ENCODE measurements around the gene C12orf43.
A peak's percentile ranks its signal among the peaks of the same experiment; 100 is the strongest.
"Not testable (repeated sequence)": the region's sequence is repeated elsewhere in the genome, so short reads cannot be mapped to it uniquely, and the experiment has no call there.

The C12orf43 gene
- total RNA-seq = 19.0 to 23.8 (median 19.5) reads per million in 3 donors

DNA sequence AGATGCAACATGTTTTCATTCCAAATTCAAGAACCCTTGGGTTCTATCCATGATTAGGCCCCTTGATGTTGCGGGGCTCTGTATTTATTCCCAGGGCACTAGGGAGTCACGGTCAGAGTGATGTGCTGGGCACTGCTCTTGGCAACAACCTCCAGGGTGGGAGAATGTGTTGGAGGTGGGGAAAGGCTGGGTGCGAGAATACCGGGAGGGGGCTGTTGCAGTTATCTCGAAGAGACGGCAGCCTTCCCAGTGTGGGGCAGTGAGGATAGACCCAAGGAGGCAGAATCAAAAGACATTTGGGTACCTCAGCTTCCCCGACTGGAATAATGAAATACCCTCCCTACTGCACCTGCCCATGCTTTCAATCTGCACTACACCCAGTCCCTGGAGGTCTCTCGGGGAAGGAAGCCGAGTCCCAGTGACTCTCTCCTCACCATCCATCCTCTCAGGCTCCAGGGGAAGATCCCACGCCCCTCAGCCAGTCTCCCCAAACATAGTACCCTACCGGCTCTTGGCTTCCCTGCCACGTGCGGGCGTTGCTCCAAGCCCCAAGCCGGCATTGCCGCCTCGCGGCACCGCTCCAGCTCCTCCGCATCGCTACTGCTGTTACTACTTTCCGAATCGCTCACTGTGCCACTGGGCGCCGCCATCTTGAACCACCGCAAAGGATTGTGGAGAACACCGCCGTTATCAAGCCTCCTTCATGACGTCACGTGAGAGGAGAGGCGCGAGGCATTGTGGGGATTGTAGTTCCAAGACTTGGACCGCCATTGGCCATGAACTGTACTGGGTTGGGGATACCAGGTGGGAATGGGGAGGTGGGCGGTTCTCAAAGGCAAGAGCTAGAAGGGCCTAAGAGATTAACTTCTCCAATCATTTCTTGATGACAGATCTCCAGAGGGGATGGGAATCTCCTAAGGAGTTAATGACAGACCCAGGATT is at the start of gene C12orf43:
Gene C12orf43 (minus strand): TSS at position 663 of the 942 bp plus-strand sequence. CDS start 13 bp downstream, at position 650.
- Histone ChIP-seq H3K27me3 (replicated peaks; ENCODE audit: control insufficient read depth, insufficient read depth, low read length, poor library complexity, severe bottlenecking) (no peaks in the 10 kb centered on the region), H3K4me1 (ENCODE audit: control insufficient read depth, insufficient read depth, low read length, poor library complexity, severe bottlenecking) (peaks cover 7% of the 10 kb centered on the region), H3K27ac (ENCODE audit: insufficient read depth, low read length, poor library complexity, severe bottlenecking) (peak within 1 kb of the TSS; percentile 76), H3K9me3 (ENCODE audit: control insufficient read depth, low read length) (no peaks in the 10 kb centered on the region), H3K4me3 (ENCODE audit: insufficient read depth, low read depth, low read length, poor library complexity, severe bottlenecking) (peak within 1 kb of the TSS; percentile 83), H3K36me3 (ENCODE audit: control insufficient read depth, insufficient read depth, low read length) (peaks cover 17% of the 10 kb centered on the region)
- DNase-seq = peak; percentile 81 to 88 (median 83)

- Histone ChIP-seq H3K27ac (ENCODE audit: insufficient read depth, low read length, poor library complexity, severe bottlenecking) (no peak overlapping the region), H3K4me1 (ENCODE audit: control insufficient read depth, insufficient read depth, low read length, poor library complexity, severe bottlenecking) (peaks cover 3% of the 10 kb centered on the region), H3K27me3 (replicated peaks; ENCODE audit: control insufficient read depth, insufficient read depth, low read length, poor library complexity, severe bottlenecking) (no peaks in the 10 kb centered on the region), H3K9me3 (ENCODE audit: control insufficient read depth, low read length) (no peaks in the 10 kb centered on the region), H3K36me3 (ENCODE audit: control insufficient read depth, insufficient read depth, low read length) (no peaks in the 10 kb centered on the region), H3K4me3 (ENCODE audit: insufficient read depth, low read depth, low read length, poor library complexity, severe bottlenecking) (no peak overlapping the region)
- DNase-seq = no peak
Observed at GRCh38 chr12:121065345-121065744, 49.1 kb upstream of the C12orf43 start.

- not testable (repeated sequence) for H3K36me3 ChIP-seq (ENCODE audit: control insufficient read depth, insufficient read depth, low read length); H3K9me3 ChIP-seq (ENCODE audit: control insufficient read depth, low read length); H3K4me3 ChIP-seq (ENCODE audit: insufficient read depth, low read depth, low read length, poor library complexity, severe bottlenecking); H3K27me3 ChIP-seq (replicated peaks; ENCODE audit: control insufficient read depth, insufficient read depth, low read length, poor library complexity, severe bottlenecking); H3K4me1 ChIP-seq (ENCODE audit: control insufficient read depth, insufficient read depth, low read length, poor library complexity, severe bottlenecking); H3K27ac ChIP-seq (ENCODE audit: insufficient read depth, low read length, poor library complexity, severe bottlenecking); DNase-seq
Observed at GRCh38 chr12:121064586-121064985, 48.3 kb upstream of the C12orf43 start.

DNA sequence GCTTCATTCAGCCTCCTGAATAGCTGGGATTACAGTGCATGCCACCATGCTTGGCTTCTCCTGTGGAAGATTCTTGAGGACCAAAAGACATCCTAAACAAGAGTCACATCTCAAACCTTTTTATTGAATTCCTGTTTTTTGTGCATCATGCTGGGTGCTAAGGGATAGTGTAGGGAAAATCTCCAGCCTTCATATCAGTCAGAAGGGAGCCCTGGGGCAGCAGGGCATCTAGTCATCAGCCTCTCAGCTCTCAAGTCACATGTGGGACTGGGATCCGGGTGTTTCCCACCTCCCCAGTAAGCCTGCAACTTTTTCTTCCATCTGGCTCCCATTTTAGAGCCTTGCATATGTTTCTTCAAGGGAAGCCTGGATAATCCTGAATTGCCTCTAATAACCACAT is 47.8 kb upstream of the C12orf43 start:
- Histone ChIP-seq H3K4me3 (ENCODE audit: insufficient read depth, low read depth, low read length, poor library complexity, severe bottlenecking) (no peak overlapping the region), H3K9me3 (ENCODE audit: control insufficient read depth, low read length) (no peaks in the 10 kb centered on the region), H3K27ac (ENCODE audit: insufficient read depth, low read length, poor library complexity, severe bottlenecking) (no peak overlapping the region), H3K4me1 (ENCODE audit: control insufficient read depth, insufficient read depth, low read length, poor library complexity, severe bottlenecking) (peaks cover 6% of the 10 kb centered on the region), H3K27me3 (replicated peaks; ENCODE audit: control insufficient read depth, insufficient read depth, low read length, poor library complexity, severe bottlenecking) (no peaks in the 10 kb centered on the region), H3K36me3 (ENCODE audit: control insufficient read depth, insufficient read depth, low read length) (no peaks in the 10 kb centered on the region)
- no peak for DNase-seq

DNA sequence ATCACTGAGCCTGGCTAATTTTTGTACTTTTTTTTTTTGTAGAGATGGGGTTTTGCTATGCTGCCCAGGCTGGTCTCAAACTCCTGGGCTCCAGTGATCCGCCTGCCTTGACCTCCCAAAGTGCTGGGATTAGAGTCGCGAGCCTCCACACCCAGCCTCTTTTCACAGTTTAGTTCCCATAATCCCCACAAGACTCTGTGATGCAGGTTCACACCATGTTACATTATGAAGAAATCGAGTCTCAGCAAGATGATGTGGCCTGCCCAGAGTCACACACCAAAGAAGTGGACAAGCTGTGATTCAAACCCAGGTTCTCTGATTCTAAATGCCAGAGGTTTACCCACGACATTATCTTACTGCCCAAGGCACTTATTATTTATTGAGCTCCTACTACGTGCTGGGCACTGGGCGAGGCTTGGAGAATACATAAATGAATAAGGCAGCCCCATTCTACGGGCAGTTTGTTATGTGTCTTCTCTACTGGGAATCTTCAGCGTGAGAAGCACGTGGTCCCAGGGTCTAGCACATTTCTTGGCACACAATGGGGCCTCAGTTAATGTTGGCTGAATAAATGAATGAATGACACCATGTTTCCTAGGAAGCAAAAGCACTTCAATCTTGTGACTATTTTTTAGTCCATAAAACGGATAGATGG is 46.2 kb upstream of the C12orf43 start:
- Histone ChIP-seq H3K4me3 (ENCODE audit: insufficient read depth, low read depth, low read length, poor library complexity, severe bottlenecking) (no peak overlapping the region), H3K36me3 (ENCODE audit: control insufficient read depth, insufficient read depth, low read length) (no peaks in the 10 kb centered on the region), H3K27me3 (replicated peaks; ENCODE audit: control insufficient read depth, insufficient read depth, low read length, poor library complexity, severe bottlenecking) (no peaks in the 10 kb centered on the region), H3K27ac (ENCODE audit: insufficient read depth, low read length, poor library complexity, severe bottlenecking) (no peak overlapping the region), H3K9me3 (ENCODE audit: control insufficient read depth, low read length) (no peaks in the 10 kb centered on the region), H3K4me1 (ENCODE audit: control insufficient read depth, insufficient read depth, low read length, poor library complexity, severe bottlenecking) (peaks cover 6% of the 10 kb centered on the region)
- DNase-seq = no peak

DNA sequence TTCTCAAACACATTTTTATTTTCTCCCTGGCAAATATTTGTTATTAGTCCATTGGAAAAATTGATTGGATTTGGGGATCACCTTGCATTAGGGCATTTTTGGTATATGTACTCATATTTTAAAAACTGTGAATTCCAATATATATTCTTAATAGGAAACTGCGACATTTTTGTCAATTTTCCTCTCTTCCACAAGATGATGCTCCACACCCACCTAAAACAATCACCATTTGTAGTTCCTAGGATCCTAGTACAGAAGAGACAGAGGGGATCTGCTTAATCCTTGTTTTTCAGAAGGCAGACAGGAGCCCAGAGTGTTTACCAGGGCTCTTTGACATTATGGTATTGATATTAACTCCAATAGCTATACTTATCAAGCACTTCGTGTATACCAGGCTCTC is 45.5 kb upstream of the C12orf43 start:
- H3K36me3 ChIP-seq (ENCODE audit: control insufficient read depth, insufficient read depth, low read length) = no peaks in the 10 kb centered on the region
- H3K27ac ChIP-seq (ENCODE audit: insufficient read depth, low read length, poor library complexity, severe bottlenecking) = no peak overlapping the region
- no peaks in the 10 kb centered on the region for H3K27me3 ChIP-seq (replicated peaks; ENCODE audit: control insufficient read depth, insufficient read depth, low read length, poor library complexity, severe bottlenecking)
- H3K4me1 ChIP-seq (ENCODE audit: control insufficient read depth, insufficient read depth, low read length, poor library complexity, severe bottlenecking) = peaks cover 6% of the 10 kb centered on the region
- no peak for DNase-seq
- no peak overlapping the region for H3K4me3 ChIP-seq (ENCODE audit: insufficient read depth, low read depth, low read length, poor library complexity, severe bottlenecking)
- H3K9me3 ChIP-seq (ENCODE audit: control insufficient read depth, low read length) = no peaks in the 10 kb centered on the region

GRCh38 chr12:121060149-121061001 is 44.1 kb upstream of the C12orf43 start:
- peak overlapping the region; percentile 81 for H3K27ac ChIP-seq (ENCODE audit: insufficient read depth, low read length, poor library complexity, severe bottlenecking)
- H3K36me3 ChIP-seq (ENCODE audit: control insufficient read depth, insufficient read depth, low read length) = no peaks in the 10 kb centered on the region
- no peaks in the 10 kb centered on the region for H3K27me3 ChIP-seq (replicated peaks; ENCODE audit: control insufficient read depth, insufficient read depth, low read length, poor library complexity, severe bottlenecking)
- H3K4me1 ChIP-seq (ENCODE audit: control insufficient read depth, insufficient read depth, low read length, poor library complexity, severe bottlenecking) = peaks cover 6% of the 10 kb centered on the region
- H3K4me3 ChIP-seq (ENCODE audit: insufficient read depth, low read depth, low read length, poor library complexity, severe bottlenecking) = peak overlapping the region; percentile 61
- peak; percentile 38 to 55 (median 48) for DNase-seq
- no peaks in the 10 kb centered on the region for H3K9me3 ChIP-seq (ENCODE audit: control insufficient read depth, low read length)

- no peaks in the 10 kb centered on the region for H3K36me3 ChIP-seq (ENCODE audit: control insufficient read depth, insufficient read depth, low read length)
- H3K9me3 ChIP-seq (ENCODE audit: control insufficient read depth, low read length) = no peaks in the 10 kb centered on the region
- H3K4me3 ChIP-seq (ENCODE audit: insufficient read depth, low read depth, low read length, poor library complexity, severe bottlenecking) = no peak overlapping the region
- H3K27ac ChIP-seq (ENCODE audit: insufficient read depth, low read length, poor library complexity, severe bottlenecking) = no peak overlapping the region
- H3K4me1 ChIP-seq (ENCODE audit: control insufficient read depth, insufficient read depth, low read length, poor library complexity, severe bottlenecking) = peaks cover 6% of the 10 kb centered on the region
- DNase-seq = no peak
- no peaks in the 10 kb centered on the region for H3K27me3 ChIP-seq (replicated peaks; ENCODE audit: control insufficient read depth, insufficient read depth, low read length, poor library complexity, severe bottlenecking)
Observed at GRCh38 chr12:121059031-121059898, 43.0 kb upstream of the C12orf43 start.

DNA sequence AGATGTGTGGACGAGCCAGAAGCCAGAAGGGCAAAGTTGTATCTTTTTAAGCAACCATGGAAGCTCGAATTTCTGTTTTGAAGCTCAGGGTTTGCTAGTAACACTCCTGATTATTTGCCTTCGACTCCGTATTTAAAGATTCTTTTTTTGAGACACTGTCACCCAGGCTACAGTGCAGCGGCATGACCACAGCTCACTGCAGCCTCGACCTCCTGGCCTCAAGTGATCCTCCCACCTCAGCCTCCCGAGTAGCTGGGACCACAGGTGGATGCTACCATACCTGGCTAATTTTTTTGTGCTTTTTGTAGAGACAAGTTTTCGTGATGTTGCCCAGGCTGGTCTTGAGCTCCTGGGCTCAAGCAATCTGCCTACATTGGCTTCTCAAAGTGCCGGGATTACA is 41.5 kb upstream of the C12orf43 start:
- Histone ChIP-seq H3K4me3 (ENCODE audit: insufficient read depth, low read depth, low read length, poor library complexity, severe bottlenecking) (no peak overlapping the region), H3K9me3 (ENCODE audit: control insufficient read depth, low read length) (no peaks in the 10 kb centered on the region), H3K27ac (ENCODE audit: insufficient read depth, low read length, poor library complexity, severe bottlenecking) (no peak overlapping the region), H3K36me3 (ENCODE audit: control insufficient read depth, insufficient read depth, low read length) (no peaks in the 10 kb centered on the region), H3K4me1 (ENCODE audit: control insufficient read depth, insufficient read depth, low read length, poor library complexity, severe bottlenecking) (peaks cover 6% of the 10 kb centered on the region), H3K27me3 (replicated peaks; ENCODE audit: control insufficient read depth, insufficient read depth, low read length, poor library complexity, severe bottlenecking) (no peaks in the 10 kb centered on the region)
- DNase-seq = no peak

All from effector memory CD4-positive, alpha-beta T cell (primary cell).